ENCODE data around the gene KLHDC8A.

Gene KLHDC8A

GRCh38 chr1:205380882-205381281 lies 24.2 kb upstream of the KLHDC8A start:
- Histone ChIP-seq H3K27ac (ENCODE audit: low read length) (no peak overlapping the region), H3K36me3 (ENCODE audit: control insufficient read depth in 1 of 2, insufficient read depth in 2 of 2, low read length in 2 of 2) (no peaks in the 10 kb centered on the region), H3K9me3 (ENCODE audit: control insufficient read depth in 1 of 2, low read length in 2 of 2) (no peaks in the 10 kb centered on the region), H3K4me1 (ENCODE audit: control insufficient read depth in 1 of 2, insufficient read depth in 2 of 2, low read length in 2 of 2) (peaks cover 0 to 7% of the 10 kb centered on the region in 2 donors), H3K4me3 (ENCODE audit: low read depth in 1 of 2, low read length in 2 of 2) (no peak overlapping the region), H3K27me3 (ENCODE audit: low read depth, low read length) (no peaks in the 10 kb centered on the region)

GRCh38 chr1:205379056-205379455 lies 22.3 kb upstream of the KLHDC8A start:
- H3K36me3 ChIP-seq (ENCODE audit: control insufficient read depth in 1 of 2, insufficient read depth in 2 of 2, low read length in 2 of 2), result no peaks in the 10 kb centered on the region
- H3K9me3 ChIP-seq (ENCODE audit: control insufficient read depth in 1 of 2, low read length in 2 of 2), result no peaks in the 10 kb centered on the region
- no peaks in the 10 kb centered on the region for H3K27me3 ChIP-seq (ENCODE audit: low read depth, low read length)
- no peak overlapping the region for H3K4me3 ChIP-seq (ENCODE audit: low read depth in 1 of 2, low read length in 2 of 2)
- peaks cover 0 to 7% of the 10 kb centered on the region in 2 donors for H3K4me1 ChIP-seq (ENCODE audit: control insufficient read depth in 1 of 2, insufficient read depth in 2 of 2, low read length in 2 of 2)
- no peak overlapping the region for H3K27ac ChIP-seq (ENCODE audit: low read length)

- no peak overlapping the region for H3K27ac ChIP-seq (ENCODE audit: low read length)
Measured at GRCh38 chr1:205377355-205377754, 20.6 kb upstream of the KLHDC8A start.

GRCh38 chr1:205376739-205377138 lies 20.0 kb upstream of the KLHDC8A start:
- Histone ChIP-seq H3K36me3 (ENCODE audit: control insufficient read depth in 1 of 2, insufficient read depth in 2 of 2, low read length in 2 of 2) (no peaks in the 10 kb centered on the region), H3K27ac (ENCODE audit: low read length) (no peak overlapping the region), H3K4me3 (ENCODE audit: low read depth in 1 of 2, low read length in 2 of 2) (no peak overlapping the region), H3K4me1 (ENCODE audit: control insufficient read depth in 1 of 2, insufficient read depth in 2 of 2, low read length in 2 of 2) (peaks cover 0 to 12% of the 10 kb centered on the region in 2 donors), H3K9me3 (ENCODE audit: control insufficient read depth in 1 of 2, low read length in 2 of 2) (no peaks in the 10 kb centered on the region), H3K27me3 (ENCODE audit: low read depth, low read length) (peaks cover 3% of the 10 kb centered on the region)

More at GRCh38 chr1:205377355-205377754, 20.6 kb upstream of the KLHDC8A start:
- Histone ChIP-seq H3K4me1 (ENCODE audit: control insufficient read depth in 1 of 2, insufficient read depth in 2 of 2, low read length in 2 of 2) (peaks cover 0 to 12% of the 10 kb centered on the region in 2 donors), H3K36me3 (ENCODE audit: control insufficient read depth in 1 of 2, insufficient read depth in 2 of 2, low read length in 2 of 2) (no peaks in the 10 kb centered on the region), H3K4me3 (ENCODE audit: low read depth in 1 of 2, low read length in 2 of 2) (no peak overlapping the region), H3K27me3 (ENCODE audit: low read depth, low read length) (peaks cover 3% of the 10 kb centered on the region), H3K9me3 (ENCODE audit: control insufficient read depth in 1 of 2, low read length in 2 of 2) (no peaks in the 10 kb centered on the region)

- H3K36me3 ChIP-seq (ENCODE audit: control insufficient read depth in 1 of 2, insufficient read depth in 2 of 2, low read length in 2 of 2), result no peaks in the 10 kb centered on the region
- peaks cover 0 to 12% of the 10 kb centered on the region in 2 donors for H3K4me1 ChIP-seq (ENCODE audit: control insufficient read depth in 1 of 2, insufficient read depth in 2 of 2, low read length in 2 of 2)
- no peak overlapping the region for H3K4me3 ChIP-seq (ENCODE audit: low read depth in 1 of 2, low read length in 2 of 2)
- H3K9me3 ChIP-seq (ENCODE audit: control insufficient read depth in 1 of 2, low read length in 2 of 2), result no peaks in the 10 kb centered on the region
- peaks cover 3% of the 10 kb centered on the region for H3K27me3 ChIP-seq (ENCODE audit: low read depth, low read length)
- H3K27ac ChIP-seq (ENCODE audit: low read length), result no peak overlapping the region
Measured at GRCh38 chr1:205375835-205376545, 19.3 kb upstream of the KLHDC8A start.

GRCh38 chr1:205374210-205375078 lies 17.7 kb upstream of the KLHDC8A start:
- Histone ChIP-seq H3K4me3 (ENCODE audit: low read depth in 1 of 2, low read length in 2 of 2) (no peak overlapping the region), H3K36me3 (ENCODE audit: control insufficient read depth in 1 of 2, insufficient read depth in 2 of 2, low read length in 2 of 2) (no peaks in the 10 kb centered on the region), H3K27me3 (ENCODE audit: low read depth, low read length) (peaks cover 3% of the 10 kb centered on the region), H3K9me3 (ENCODE audit: control insufficient read depth in 1 of 2, low read length in 2 of 2) (no peaks in the 10 kb centered on the region), H3K27ac (ENCODE audit: low read length) (no peak overlapping the region), H3K4me1 (ENCODE audit: control insufficient read depth in 1 of 2, insufficient read depth in 2 of 2, low read length in 2 of 2) (peaks cover 0 to 12% of the 10 kb centered on the region in 2 donors)

- H3K27me3 ChIP-seq (ENCODE audit: low read depth, low read length), result peaks cover 3% of the 10 kb centered on the region
- no peaks in the 10 kb centered on the region for H3K36me3 ChIP-seq (ENCODE audit: control insufficient read depth in 1 of 2, insufficient read depth in 2 of 2, low read length in 2 of 2)
- no peak overlapping the region for H3K4me3 ChIP-seq (ENCODE audit: low read depth in 1 of 2, low read length in 2 of 2)
- no peak overlapping the region for H3K27ac ChIP-seq (ENCODE audit: low read length)
- H3K9me3 ChIP-seq (ENCODE audit: control insufficient read depth in 1 of 2, low read length in 2 of 2), result no peaks in the 10 kb centered on the region
- H3K4me1 ChIP-seq (ENCODE audit: control insufficient read depth in 1 of 2, insufficient read depth in 2 of 2, low read length in 2 of 2), result peaks cover 0 to 12% of the 10 kb centered on the region in 2 donors
Measured at GRCh38 chr1:205373798-205374175, 17.1 kb upstream of the KLHDC8A start.

- H3K36me3 ChIP-seq (ENCODE audit: control insufficient read depth in 1 of 2, insufficient read depth in 2 of 2, low read length in 2 of 2), result no peaks in the 10 kb centered on the region
- no peak overlapping the region for H3K27ac ChIP-seq (ENCODE audit: low read length)
- H3K4me1 ChIP-seq (ENCODE audit: control insufficient read depth in 1 of 2, insufficient read depth in 2 of 2, low read length in 2 of 2), result peaks cover 0 to 12% of the 10 kb centered on the region in 2 donors
- no peaks in the 10 kb centered on the region for H3K9me3 ChIP-seq (ENCODE audit: control insufficient read depth in 1 of 2, low read length in 2 of 2)
- no peak overlapping the region for H3K4me3 ChIP-seq (ENCODE audit: low read depth in 1 of 2, low read length in 2 of 2)
- H3K27me3 ChIP-seq (ENCODE audit: low read depth, low read length), result peaks cover 3% of the 10 kb centered on the region
Measured at GRCh38 chr1:205373022-205373797, 16.5 kb upstream of the KLHDC8A start.

- Histone ChIP-seq H3K36me3 (ENCODE audit: control insufficient read depth in 1 of 2, insufficient read depth in 2 of 2, low read length in 2 of 2) (no peaks in the 10 kb centered on the region), H3K4me1 (ENCODE audit: control insufficient read depth in 1 of 2, insufficient read depth in 2 of 2, low read length in 2 of 2) (peaks cover 0 to 12% of the 10 kb centered on the region in 2 donors), H3K27ac (ENCODE audit: low read length) (no peak overlapping the region), H3K4me3 (ENCODE audit: low read depth in 1 of 2, low read length in 2 of 2) (no peak overlapping the region), H3K9me3 (ENCODE audit: control insufficient read depth in 1 of 2, low read length in 2 of 2) (no peaks in the 10 kb centered on the region), H3K27me3 (ENCODE audit: low read depth, low read length) (peaks cover 3% of the 10 kb centered on the region)
Measured at GRCh38 chr1:205371871-205372660, 15.3 kb upstream of the KLHDC8A start.

GRCh38 chr1:205370780-205371179 lies 14.1 kb upstream of the KLHDC8A start:
- Histone ChIP-seq H3K36me3 (ENCODE audit: control insufficient read depth in 1 of 2, insufficient read depth in 2 of 2, low read length in 2 of 2) (no peaks in the 10 kb centered on the region), H3K27me3 (ENCODE audit: low read depth, low read length) (peaks cover 3% of the 10 kb centered on the region), H3K4me1 (ENCODE audit: control insufficient read depth in 1 of 2, insufficient read depth in 2 of 2, low read length in 2 of 2) (peaks cover 7 to 8% of the 10 kb centered on the region in 2 donors), H3K9me3 (ENCODE audit: control insufficient read depth in 1 of 2, low read length in 2 of 2) (no peaks in the 10 kb centered on the region), H3K27ac (ENCODE audit: low read length) (no peak overlapping the region), H3K4me3 (ENCODE audit: low read depth in 1 of 2, low read length in 2 of 2) (no peak overlapping the region)
